HG03457 (cell line): ENCODE results near the gene FANCC.

ENCODE experiments used
- ATAC-seq: cut with Tn5 transposase; IDR thresholded peaks from one replicate; pipeline ENCODE4 v1.9.1; 2021; ENCODE audit warnings: moderate number of reproducible peaks; ENCODE audit not compliant: unreplicated experiment

FANCC gene

GRCh38 chr9:95089257-95090022, 228.1 kb downstream of the FANCC start:
- no peak for ATAC-seq

GRCh38 chr9:95088421-95089161, 228.9 kb downstream of the FANCC start:
- no peak for ATAC-seq

GRCh38 chr9:95087659-95088242, 229.8 kb downstream of the FANCC start:
- ATAC-seq: no peak

GRCh38 chr9:95086564-95086955, 230.9 kb downstream of the FANCC start:
- no peak for ATAC-seq

- ATAC-seq: no peak
These were observed 231.5 kb downstream of the FANCC start for GRCh38 chr9:95085861-95086563.

GRCh38 chr9:95085036-95085770, 232.3 kb downstream of the FANCC start:
- no peak for ATAC-seq

- no peak for ATAC-seq
These were observed 233.1 kb downstream of the FANCC start for GRCh38 chr9:95084254-95084934.

GRCh38 chr9:95083086-95083768, 234.3 kb downstream of the FANCC start:
- no peak for ATAC-seq

- ATAC-seq: no peak
These were observed 235.0 kb downstream of the FANCC start for GRCh38 chr9:95082401-95083084.

GRCh38 chr9:95081998-95082397, 235.5 kb downstream of the FANCC start:
- no peak for ATAC-seq

- ATAC-seq: no peak
These were observed 236.4 kb downstream of the FANCC start for GRCh38 chr9:95080961-95081647.

- no peak for ATAC-seq
These were observed 238.0 kb downstream of the FANCC start for GRCh38 chr9:95079461-95079860.

- ATAC-seq: no peak
These were observed 238.6 kb downstream of the FANCC start for GRCh38 chr9:95078939-95079338.

- no peak for ATAC-seq
These were observed 239.0 kb downstream of the FANCC start for GRCh38 chr9:95078511-95078910.

- ATAC-seq: no peak
These were observed 239.6 kb downstream of the FANCC start for GRCh38 chr9:95077766-95078370.

GRCh38 chr9:95077053-95077765, 240.3 kb downstream of the FANCC start:
- ATAC-seq: no peak

- ATAC-seq: no peak
These were observed 240.8 kb downstream of the FANCC start for GRCh38 chr9:95076696-95077052.
